K562 (cell line): ENCODE data around the gene TRNT1. TPM values are rescaled to one million over a fixed set of nuclear protein-coding genes. Genes with fewer than 3 reads are reported as not detected.

Source experiments
- AFF4 ChIP-seq: sonication (generic); formaldehyde crosslinking; IDR thresholded peaks from 2 replicates; pipeline ENCODE4 v1.8.0; 2023; ENCODE audit warnings: mild to moderate bottlenecking, missing genetic modification reagents
- DEAF1 ChIP-seq: fragments of 450-650 bp; formaldehyde crosslinking; IDR thresholded peaks from 2 replicates; pipeline ENCODE4 v1.4.0; 2020; ENCODE audit warnings: mild to moderate bottlenecking, moderate library complexity
- EP400 ChIP-seq: fragments of 450-650 bp; IDR thresholded peaks from 2 replicates; pipeline ENCODE4 v1.6.1; 2017; ENCODE audit warnings: antibody characterized with exemption, mild to moderate bottlenecking, moderate library complexity
- FOXA3 ChIP-seq, 2 experiments: fragments of 450-650 bp in 1 of 2; sonication (generic) in 1 of 2; formaldehyde crosslinking; IDR thresholded peaks in 1 of 2; conservative IDR thresholded peaks in 1 of 2; 2 replicates each; pipeline versions ENCODE4 v1.4.0 to v1.8.0; 2020 to 2022; ENCODE audit warnings: mild to moderate bottlenecking in 2 of 2, missing genetic modification reagents in 1 of 2
- NONO ChIP-seq, 2 experiments: fragments of 200-400 bp in 1 of 2; fragments of 450-650 bp in 1 of 2; formaldehyde crosslinking in 1 of 2; IDR thresholded peaks; 2 replicates each; pipeline ENCODE4 v1.6.1; 2017; ENCODE audit warnings: low read depth in 2 of 2, mild to moderate bottlenecking in 2 of 2, moderate library complexity in 2 of 2, low read length in 1 of 2
- POLR2AphosphoS5 ChIP-seq: IDR thresholded peaks from 2 replicates; pipeline ENCODE4 v1.6.1; 2011; ENCODE audit warnings: mild to moderate bottlenecking, low read depth, low read length, moderate library complexity; ENCODE audit not compliant: control insufficient read depth, insufficient read depth
- PRMT5 ChIP-seq: sonication (generic); formaldehyde crosslinking; IDR thresholded peaks from 2 replicates; pipeline ENCODE4 v1.5.0; 2020; ENCODE audit warnings: missing genetic modification reagents
- RCOR1 ChIP-seq, 2 experiments: IDR thresholded peaks; 2 replicates each; pipeline ENCODE4 v1.6.1; 2012; ENCODE audit warnings: low read depth in 2 of 2, low read length in 2 of 2, borderline replicate concordance in 1 of 2, improper control_type of control experiment in 1 of 2
- SREBF1 ChIP-seq: fragments of 150-350 bp; IDR thresholded peaks from 2 replicates; pipeline ENCODE4 v1.6.1; 2014; ENCODE audit warnings: antibody characterized with exemption, low read depth, low read length, borderline replicate concordance
- TCF7L2 ChIP-seq: fragments of 150-350 bp; IDR thresholded peaks from 2 replicates; pipeline ENCODE4 v1.6.1; 2016; ENCODE audit warnings: low read depth, mild to moderate bottlenecking, low read length, moderate library complexity
- THAP12 ChIP-seq: fragments of 250-450 bp; sonication (Bioruptor Pico); IDR thresholded peaks from 2 replicates; pipeline ENCODE4 v1.9.0; 2021; ENCODE audit warnings: mild to moderate bottlenecking, inconsistent platforms
- XRCC5 ChIP-seq: fragments of 200-400 bp; formaldehyde crosslinking; IDR thresholded peaks from 2 replicates; pipeline ENCODE4 v1.6.1; 2017; ENCODE audit warnings: low read depth, mild to moderate bottlenecking, low read length
- ZBTB9 ChIP-seq: fragments of 450-650 bp; formaldehyde crosslinking; IDR thresholded peaks from 2 replicates; pipeline ENCODE4 v1.4.0; 2020; ENCODE audit warnings: mild to moderate bottlenecking, moderate library complexity
- ZNF707 ChIP-seq: fragments of 250-450 bp; sonication (Bioruptor Pico); conservative IDR thresholded peaks from 2 replicates; pipeline ENCODE4 v1.8.0; 2022; ENCODE audit warnings: inconsistent platforms, mild to moderate bottlenecking, moderate library complexity
- ZNF766 ChIP-seq: fragments of 200-800 bp; sonication (Bioruptor generic); conservative IDR thresholded peaks from 2 replicates; pipeline ENCODE4 v1.6.1; 2016; ENCODE audit warnings: missing genetic modification characterization, missing compliant biosample characterization
- polyA plus RNA-seq, 8 experiments: library from polyadenylated mRNA; depleted of rRNA in 4 of 8; stranded (reverse) in 5 of 8; unstranded in 3 of 8; fragments of >200 nt; fragmentation: Nextera tagmentation in 2 of 8; fragmentation: Illumina TruSeq in 1 of 8; extraction: Ambion mirVana in 2 of 8; extraction: Trizol in 1 of 8; gene quantifications; 2 replicates each; pipeline versions ENCODE4 v1.2.1 to v1.2.3, GENCODE V29; 2011 to 2014; ENCODE audit warnings: inconsistent platforms in 1 of 8, missing spikeins in 1 of 8
- total RNA-seq, 7 experiments: library from RNA; depleted of rRNA in 6 of 7; stranded (reverse); fragments of >200 nt in 6 of 7; fragmentation: Illumina TruSeq in 2 of 7; extraction: Trizol in 2 of 7; gene quantifications; 2 replicates each; pipeline versions ENCODE4 v1.2.1 to v1.2.3, GENCODE V29; 2011 to 2021; ENCODE audit warnings: low replicate concordance in 1 of 7

Gene TRNT1
- total and polyA plus RNA-seq, 9 of the 15 experiments (the other 6 are each of a cell fraction or from before 2014, with no cell fraction given): 38.1 to 58.2 (median 47.4) TPM

GRCh38 chr3:3179407-3180094 lies 52.8 kb downstream of the TRNT1 start, which contains the start of gene CRBN (continued):
- peak; percentile 64 for TF ChIP-seq EP400
- 0 out of 2 replicates have a peak, but pooled peaks have one; percentile 44 for TF ChIP-seq AFF4 (CRISPR knock-in tag)
- peak; percentile 65; the same call in 1 of the 2 replicates for TF ChIP-seq ZNF766 (CRISPR knock-in tag)
- 0 out of 4 replicates have a peak, but pooled peaks of 1 of the 2 experiments have one; percentile 69 for TF ChIP-seq RCOR1 (IDR thresholded peaks at IDR 0.05; ENCODE audit: borderline replicate concordance in 1 of 2, low read depth in 2 of 2, low read length in 2 of 2)
- TF ChIP-seq SREBF1: peak; percentile 83; the same call in 1 of the 2 replicates
- peak; percentile 96 for TF ChIP-seq XRCC5
- TF ChIP-seq FOXA3 (CRISPR knock-in tag; conservative IDR thresholded peaks at IDR 0.05 in 1 of 2, IDR thresholded peaks at IDR 0.05 in 1 of 2): peak; percentile 54 to 58; a peak in 3 of 4 replicates
- no peak for TF ChIP-seq ZNF707
- no peak for TF ChIP-seq PRMT5 (CRISPR knock-in tag)
- TF ChIP-seq TCF7L2: no peak
- TF ChIP-seq NONO (IDR thresholded peaks at IDR 0.05; ENCODE audit: low read depth in 2 of 2, low read length in 1 of 2): peak in 1 of 2 experiments; percentile 80; a peak in 2 of 4 replicates
- TF ChIP-seq THAP12: peak; percentile 77; the same call in 1 of the 2 replicates
- TF ChIP-seq DEAF1 (CRISPR knock-in tag): peak; percentile 61; the same call in 1 of the 2 replicates
- TF ChIP-seq POLR2AphosphoS5: peak; percentile 91
- TF ChIP-seq ZBTB9 (CRISPR knock-in tag): 0 out of 2 replicates have a peak, but pooled peaks have one; percentile 48
